Smooth muscle cell of the umbilical artery (primary cell): ENCODE results near the gene PRPS1. TPM values are rescaled to one million over a fixed set of nuclear protein-coding genes. Genes with fewer than 3 reads are reported as not detected.

Source experiments
- total RNA-seq: library from RNA; depleted of rRNA; stranded (reverse); fragments of >200 nt; gene quantifications from 2 replicates; pipeline ENCODE4 v1.2.3, GENCODE V29; 2014

PRPS1 gene
- total RNA-seq = 23.8 and 30.4 TPM in 2 replicates

DNA sequence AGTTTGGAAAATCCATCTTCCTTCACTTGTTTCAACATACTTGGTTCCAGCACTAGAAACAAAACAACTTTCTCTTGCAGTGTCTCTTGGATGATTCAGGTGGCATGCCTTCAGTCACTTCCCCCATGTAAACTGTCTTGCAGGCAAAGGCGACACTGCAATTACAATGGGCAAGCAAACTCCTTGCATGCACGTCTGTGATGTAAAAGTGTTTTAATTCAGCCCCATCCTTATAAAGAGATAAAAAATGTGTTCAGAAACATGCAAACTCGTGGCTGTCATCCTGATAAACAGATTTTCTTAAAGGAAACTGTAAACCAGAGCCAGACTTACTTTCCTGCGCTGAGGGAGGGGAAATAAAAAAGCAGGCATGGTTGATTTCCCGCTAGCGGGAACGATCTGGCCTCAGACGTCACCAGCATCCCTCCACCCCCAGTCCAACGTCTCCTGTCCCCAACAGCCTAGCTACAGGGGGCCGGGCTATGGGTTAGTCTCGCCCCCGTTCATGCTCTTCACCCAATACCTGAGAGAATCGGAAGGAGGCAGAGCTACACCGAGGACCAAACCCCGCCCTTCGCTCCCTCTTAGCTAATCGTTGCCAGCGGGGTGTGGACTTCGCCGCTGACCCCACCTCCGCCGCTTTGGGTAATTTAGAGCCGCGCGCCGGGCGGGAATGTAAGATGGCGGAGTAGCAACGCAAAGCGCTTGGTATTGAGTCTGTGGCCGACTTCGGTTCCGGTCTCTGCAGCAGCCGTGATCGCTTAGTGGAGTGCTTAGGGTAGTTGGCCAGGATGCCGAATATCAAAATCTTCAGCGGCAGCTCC is at the start of gene PRPS1:
Gene PRPS1, plus strand, starts transcription at position 673 of the 824 bp plus-strand sequence. Its CDS starts 119 bp downstream, at position 792.

Other genes starting within 250 kb of the PRPS1 start
- gene FRMPD3, start 178.9 kb upstream of the PRPS1 start, total RNA-seq = not detected in 2 replicates
- gene TSC22D3, start 147.3 kb downstream of the PRPS1 start, total RNA-seq = 18.2 and 42.8 TPM in 2 replicates
- gene NCBP2L, start 149.2 kb downstream of the PRPS1 start, total RNA-seq = not detected in 2 replicates
- gene MID2, start 197.4 kb downstream of the PRPS1 start, total RNA-seq = 7.2 and 11.9 TPM in 2 replicates